Fibroblast of lung (primary cell): ENCODE measurements around the gene GDAP2. TPM values are rescaled to one million over a fixed set of nuclear protein-coding genes. Genes with fewer than 3 reads are reported as not detected.
A peak's percentile ranks its signal among the peaks of the same experiment; 100 is the strongest.

Source experiments
- DNase-seq, 2 donors: peaks; one replicate each; pipeline versions ENCODE4 v3.0.0 to v3.0.0-alpha.2; 2010; ENCODE audit warnings: low read depth in 2 of 2
- H2AFZ ChIP-seq: 2 replicates; pipeline ENCODE4 v1.5.1; 2012; ENCODE audit warnings: low read length, control low read depth, inconsistent platforms
- H3K27ac ChIP-seq: 2 replicates; pipeline ENCODE4 v1.5.1; 2011; ENCODE audit warnings: low read length, control low read depth; ENCODE audit not compliant: insufficient read depth
- H3K27me3 ChIP-seq: 2 replicates; pipeline ENCODE4 v1.5.1; 2011; ENCODE audit warnings: mild to moderate bottlenecking, low read length; ENCODE audit not compliant: control insufficient read depth, insufficient read depth
- H3K36me3 ChIP-seq: 2 replicates; pipeline ENCODE4 v1.5.1; 2011; ENCODE audit warnings: low read length; ENCODE audit not compliant: control insufficient read depth, insufficient read depth
- H3K4me1 ChIP-seq: 2 replicates; pipeline ENCODE4 v1.5.1; 2011; ENCODE audit warnings: low read length; ENCODE audit not compliant: control insufficient read depth, insufficient read depth; ENCODE audit errors: extremely low read depth
- H3K4me2 ChIP-seq: 2 replicates; pipeline ENCODE4 v1.5.1; 2011; ENCODE audit warnings: low read length, control low read depth; ENCODE audit not compliant: insufficient read depth; ENCODE audit errors: extremely low read depth
- H3K4me3 ChIP-seq, 4 experiments: fragments of 200-600 bp in 1 of 4; sonication (generic) in 1 of 4; replicated peaks in 1 of 4; 2 replicates each; pipeline ENCODE4 v1.5.1; 2011 to 2016; ENCODE audit warnings: low read length in 4 of 4, low read depth in 3 of 4, mild to moderate bottlenecking in 3 of 4, control low read depth in 2 of 4, inconsistent platforms in 1 of 4, mixed read lengths in 1 of 4; ENCODE audit not compliant: insufficient read depth in 1 of 4; ENCODE audit errors: control extremely low read depth in 1 of 4
- H3K79me2 ChIP-seq: 2 replicates; pipeline ENCODE4 v1.5.1; 2012; ENCODE audit warnings: mild to moderate bottlenecking, low read length, inconsistent platforms; ENCODE audit not compliant: control insufficient read depth, insufficient read depth
- H3K9ac ChIP-seq: 2 replicates; pipeline ENCODE4 v1.5.1; 2011; ENCODE audit warnings: mild to moderate bottlenecking, low read length, control low read depth; ENCODE audit not compliant: insufficient read depth
- H3K9me3 ChIP-seq: 2 replicates; pipeline ENCODE4 v1.5.1; 2012; ENCODE audit warnings: low read depth, low read length; ENCODE audit not compliant: control insufficient read depth, insufficient read depth
- H4K20me1 ChIP-seq: 2 replicates; pipeline ENCODE4 v1.5.1; 2011; ENCODE audit warnings: low read length; ENCODE audit not compliant: control insufficient read depth, insufficient read depth; ENCODE audit errors: extremely low read depth
- CTCF ChIP-seq, 2 donors: IDR thresholded peaks in 1 of 2; conservative IDR thresholded peaks in 1 of 2; 1 replicate in 1 of 2; 2 replicates in 1 of 2; pipeline ENCODE4 v1.5.1; 2011 to 2012; ENCODE audit warnings: low read length in 2 of 2, control low read depth in 1 of 2, inconsistent platforms in 1 of 2, low read depth in 1 of 2, mild to moderate bottlenecking in 1 of 2
- EZH2 ChIP-seq: IDR thresholded peaks from 2 replicates; pipeline ENCODE4 v1.5.1; 2012; ENCODE audit warnings: low read length, control low read depth, mild to moderate bottlenecking; ENCODE audit errors: missing control alignments
- polyA plus RNA-seq, 2 donors: library from polyadenylated mRNA; depleted of rRNA in 1 of 2; stranded (reverse) in 1 of 2; unstranded in 1 of 2; fragments of >200 nt; gene quantifications; 2 replicates each; pipeline ENCODE4 v1.2.1, GENCODE V29; 2011 to 2012; ENCODE audit warnings: missing spikeins in 1 of 2
- total RNA-seq: library from RNA; depleted of rRNA; stranded (reverse); fragments of >200 nt; gene quantifications from 2 replicates; pipeline ENCODE4 v1.2.1, GENCODE V29; 2014

Gene GDAP2
- total and polyA plus RNA-seq, 2 donors (not counting 1 experiment from before 2014, with no cell fraction given) = 16.2 to 29.7 TPM

- TF ChIP-seq EZH2 (no peak), CTCF (conservative IDR thresholded peaks at IDR 0.05 in 1 of 2, IDR thresholded peaks at IDR 0.05 in 1 of 2; ENCODE audit: low read depth in 1 of 2, low read length in 2 of 2) (no peak)
- Histone ChIP-seq H3K36me3 (peaks cover 8% of the 10 kb centered on the region), H2AFZ (no peak overlapping the region), H3K4me2 (no peak overlapping the region), H3K9ac (no peak overlapping the region), H3K27me3 (no peaks in the 10 kb centered on the region), H3K9me3 (no peaks in the 10 kb centered on the region), H3K79me2 (no peaks in the 10 kb centered on the region), H3K27ac (no peak overlapping the region), H3K4me3 (no peak overlapping the region), H4K20me1 (no peaks in the 10 kb centered on the region), H3K4me1 (no peaks in the 10 kb centered on the region)
- DNase-seq = no peak
These were observed 51.6 kb downstream of the GDAP2 start for GRCh38 chr1:117877823-117878222.

GRCh38 chr1:117871013-117871412 is 58.4 kb downstream of the GDAP2 start:
- H3K27ac ChIP-seq = no peak overlapping the region
- no peak for DNase-seq
- no peak overlapping the region for H3K9ac ChIP-seq
- no peak for TF ChIP-seq EZH2
- TF ChIP-seq CTCF (conservative IDR thresholded peaks at IDR 0.05 in 1 of 2, IDR thresholded peaks at IDR 0.05 in 1 of 2; ENCODE audit: low read depth in 1 of 2, low read length in 2 of 2) = no peak
- no peak overlapping the region for H3K4me3 ChIP-seq
- H3K79me2 ChIP-seq = no peaks in the 10 kb centered on the region
- peaks cover 3% of the 10 kb centered on the region for H3K36me3 ChIP-seq
- H4K20me1 ChIP-seq = no peaks in the 10 kb centered on the region
- H3K4me2 ChIP-seq = no peak overlapping the region
- no peaks in the 10 kb centered on the region for H3K9me3 ChIP-seq
- H3K27me3 ChIP-seq = no peaks in the 10 kb centered on the region
- H2AFZ ChIP-seq = no peak overlapping the region
- H3K4me1 ChIP-seq = no peaks in the 10 kb centered on the region

DNA sequence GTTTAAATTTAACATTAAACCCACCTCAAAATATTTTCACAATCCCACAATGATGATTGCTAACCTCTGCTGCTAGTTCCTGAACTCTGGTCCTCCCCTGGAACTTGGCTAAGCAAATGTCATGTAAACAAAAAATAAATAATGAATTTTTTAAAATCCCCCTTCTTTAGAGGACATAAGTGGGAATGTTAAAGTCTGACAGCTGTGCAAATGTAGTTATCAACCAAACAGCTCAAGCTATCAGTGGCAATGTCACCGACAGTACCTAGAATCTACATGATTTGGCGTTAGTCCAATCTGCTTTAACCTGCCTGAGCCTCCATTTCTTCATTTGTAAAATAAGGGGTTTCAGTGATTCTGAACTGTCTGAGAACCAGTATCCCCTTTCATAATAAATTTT is 67.7 kb downstream of the GDAP2 start:
- no peaks in the 10 kb centered on the region for H3K27me3 ChIP-seq
- H3K4me2 ChIP-seq = peak overlapping the region; percentile 54
- no peaks in the 10 kb centered on the region for H3K79me2 ChIP-seq
- no peak overlapping the region for H3K9ac ChIP-seq
- no peaks in the 10 kb centered on the region for H4K20me1 ChIP-seq
- no peak overlapping the region for H2AFZ ChIP-seq
- TF ChIP-seq EZH2 = no peak
- no peak for TF ChIP-seq CTCF (conservative IDR thresholded peaks at IDR 0.05 in 1 of 2, IDR thresholded peaks at IDR 0.05 in 1 of 2; ENCODE audit: low read depth in 1 of 2, low read length in 2 of 2)
- no peak overlapping the region for H3K27ac ChIP-seq
- no peaks in the 10 kb centered on the region for H3K9me3 ChIP-seq
- peaks cover 3% of the 10 kb centered on the region for H3K4me1 ChIP-seq
- no peak overlapping the region for H3K4me3 ChIP-seq
- H3K36me3 ChIP-seq = peaks cover 2% of the 10 kb centered on the region
- DNase-seq = no peak
